Measurements from ENCODE around the gene CSMD2. TPM values are rescaled to one million over a fixed set of nuclear protein-coding genes. Genes with fewer than 3 reads are reported as not detected.

CSMD2 gene
- total RNA-seq, 2 experiments from 2014 or later: not detected

DNA sequence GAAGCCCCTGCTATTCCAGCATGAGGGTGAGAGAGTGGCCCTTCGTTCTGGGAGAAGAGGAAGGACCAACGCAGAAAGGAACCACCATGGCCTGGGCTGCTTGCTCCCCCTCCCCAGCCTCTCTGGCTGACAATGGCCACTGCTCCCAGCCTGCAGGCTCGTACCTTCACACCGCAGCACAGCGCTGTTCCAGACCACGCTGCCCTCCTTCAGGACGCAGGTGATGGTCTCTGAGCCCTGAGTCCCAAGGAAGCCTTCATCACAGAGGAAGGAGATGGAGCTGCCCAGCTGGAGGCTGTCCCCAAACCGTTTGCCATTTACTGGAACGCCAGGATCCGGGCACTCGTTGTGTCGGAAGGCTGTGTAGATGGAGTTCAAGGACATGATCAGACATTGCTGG is 426.1 kb downstream of the CSMD2 start:
- POLR2A ChIA-PET: no interaction called here
- BruUV-seq (replicated peaks): no TSS peak
- no peaks in the 10 kb centered on the region for H3K9me2 ChIP-seq (ENCODE audit: insufficient read depth, low read length)
- H3K79me2 ChIP-seq (ENCODE audit: insufficient read depth, low read depth, low read length): no peaks in the 10 kb centered on the region
- no peak overlapping the region for H3K4me2 ChIP-seq (ENCODE audit: low read length)
- no peaks in the 10 kb centered on the region for H3K36me3 ChIP-seq (ENCODE audit: insufficient read depth, low read length)
- H2AFZ ChIP-seq (ENCODE audit: low read length): no peak overlapping the region
- no peaks in the 10 kb centered on the region for H4K20me1 ChIP-seq (ENCODE audit: insufficient read depth, low read length)
- TF ChIP-seq, protein P1, sequence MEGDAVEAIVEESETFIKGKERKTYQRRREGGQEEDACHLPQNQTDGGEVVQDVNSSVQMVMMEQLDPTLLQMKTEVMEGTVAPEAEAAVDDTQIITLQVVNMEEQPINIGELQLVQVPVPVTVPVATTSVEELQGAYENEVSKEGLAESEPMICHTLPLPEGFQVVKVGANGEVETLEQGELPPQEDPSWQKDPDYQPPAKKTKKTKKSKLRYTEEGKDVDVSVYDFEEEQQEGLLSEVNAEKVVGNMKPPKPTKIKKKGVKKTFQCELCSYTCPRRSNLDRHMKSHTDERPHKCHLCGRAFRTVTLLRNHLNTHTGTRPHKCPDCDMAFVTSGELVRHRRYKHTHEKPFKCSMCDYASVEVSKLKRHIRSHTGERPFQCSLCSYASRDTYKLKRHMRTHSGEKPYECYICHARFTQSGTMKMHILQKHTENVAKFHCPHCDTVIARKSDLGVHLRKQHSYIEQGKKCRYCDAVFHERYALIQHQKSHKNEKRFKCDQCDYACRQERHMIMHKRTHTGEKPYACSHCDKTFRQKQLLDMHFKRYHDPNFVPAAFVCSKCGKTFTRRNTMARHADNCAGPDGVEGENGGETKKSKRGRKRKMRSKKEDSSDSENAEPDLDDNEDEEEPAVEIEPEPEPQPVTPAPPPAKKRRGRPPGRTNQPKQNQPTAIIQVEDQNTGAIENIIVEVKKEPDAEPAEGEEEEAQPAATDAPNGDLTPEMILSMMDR (conservative IDR thresholded peaks at IDR 0.05; ENCODE audit: low read length): no peak
- no peak for TF ChIP-seq EZH2phosphoT487 (IDR thresholded peaks at IDR 0.05; ENCODE audit: borderline replicate concordance, low read depth, low read length)
- DNase-seq (ENCODE audit: low spot score): no peak
- H3K4me1 ChIP-seq (ENCODE audit: insufficient read depth, low read length, poor library complexity, severe bottlenecking): no peaks in the 10 kb centered on the region
- intact Hi-C loops (cut with micrococcal nuclease; ENCODE audit: unreplicated experiment): no loop called here
- CTCF ChIA-PET (ENCODE audit: unreplicated experiment): no interaction called here
- H3K9me3 ChIP-seq (ENCODE audit: low read length): no peaks in the 10 kb centered on the region
- H3K27ac ChIP-seq (ENCODE audit: low read depth, low read length, poor library complexity, severe bottlenecking): no peak overlapping the region
- no peak overlapping the region for H3K4me3 ChIP-seq (ENCODE audit: low read depth, low read length, poor library complexity, severe bottlenecking)

GRCh38 chr1:33738536-33738935 is 426.5 kb downstream of the CSMD2 start:
- no peaks in the 10 kb centered on the region for H3K36me3 ChIP-seq (ENCODE audit: insufficient read depth, low read length)
- H2AFZ ChIP-seq (ENCODE audit: low read length): no peak overlapping the region
- H4K20me1 ChIP-seq (ENCODE audit: insufficient read depth, low read length): no peaks in the 10 kb centered on the region
- TF ChIP-seq EZH2phosphoT487 (IDR thresholded peaks at IDR 0.05; ENCODE audit: borderline replicate concordance, low read depth, low read length): no peak
- TF ChIP-seq, protein P1 (conservative IDR thresholded peaks at IDR 0.05; ENCODE audit: low read length): no peak
- H3K79me2 ChIP-seq (ENCODE audit: insufficient read depth, low read depth, low read length): no peaks in the 10 kb centered on the region
- no peaks in the 10 kb centered on the region for H3K9me2 ChIP-seq (ENCODE audit: insufficient read depth, low read length)
- H3K27ac ChIP-seq (ENCODE audit: low read depth, low read length, poor library complexity, severe bottlenecking): no peak overlapping the region
- H3K4me2 ChIP-seq (ENCODE audit: low read length): no peak overlapping the region
- ChIA-PET POLR2A (no interaction called here), CTCF (ENCODE audit: unreplicated experiment) (no interaction called here)
- no peak overlapping the region for H3K4me3 ChIP-seq (ENCODE audit: low read depth, low read length, poor library complexity, severe bottlenecking)
- no peaks in the 10 kb centered on the region for H3K4me1 ChIP-seq (ENCODE audit: insufficient read depth, low read length, poor library complexity, severe bottlenecking)
- no peak for DNase-seq (ENCODE audit: low spot score)
- H3K9me3 ChIP-seq (ENCODE audit: low read length): no peaks in the 10 kb centered on the region
- intact Hi-C loops (cut with micrococcal nuclease; ENCODE audit: unreplicated experiment): no loop called here
- BruUV-seq (replicated peaks): no TSS peak

- Histone ChIP-seq H4K20me1 (ENCODE audit: insufficient read depth, low read length) (no peaks in the 10 kb centered on the region), H3K4me3 (ENCODE audit: low read depth, low read length, poor library complexity, severe bottlenecking) (no peak overlapping the region), H3K4me1 (ENCODE audit: insufficient read depth, low read length, poor library complexity, severe bottlenecking) (no peaks in the 10 kb centered on the region), H3K9me3 (ENCODE audit: low read length) (no peaks in the 10 kb centered on the region), H3K36me3 (ENCODE audit: insufficient read depth, low read length) (no peaks in the 10 kb centered on the region), H3K27ac (ENCODE audit: low read depth, low read length, poor library complexity, severe bottlenecking) (no peak overlapping the region), H2AFZ (ENCODE audit: low read length) (no peak overlapping the region), H3K4me2 (ENCODE audit: low read length) (no peak overlapping the region), H3K9me2 (ENCODE audit: insufficient read depth, low read length) (no peaks in the 10 kb centered on the region), H3K79me2 (ENCODE audit: insufficient read depth, low read depth, low read length) (no peaks in the 10 kb centered on the region)
- no peak for DNase-seq (ENCODE audit: low spot score)
- BruUV-seq (replicated peaks): no TSS peak
- CTCF ChIA-PET (ENCODE audit: unreplicated experiment): no interaction called here
- intact Hi-C loops (cut with micrococcal nuclease; ENCODE audit: unreplicated experiment): no loop called here
- TF ChIP-seq, protein P1 (conservative IDR thresholded peaks at IDR 0.05; ENCODE audit: low read length): no peak
- TF ChIP-seq EZH2phosphoT487 (IDR thresholded peaks at IDR 0.05; ENCODE audit: borderline replicate concordance, low read depth, low read length): no peak
- POLR2A ChIA-PET: no interaction called here
These were observed 428.5 kb downstream of the CSMD2 start for GRCh38 chr1:33736496-33736895.
